CD4-positive, alpha-beta T cell treated with Interleukin-4 for 4 hours (primary cell): ENCODE measurements around the gene CROT.

Experiments used
- DNase-seq: peaks from one replicate; pipeline ENCODE4 v3.0.0-alpha.2; 2020

The CROT gene

DNA sequence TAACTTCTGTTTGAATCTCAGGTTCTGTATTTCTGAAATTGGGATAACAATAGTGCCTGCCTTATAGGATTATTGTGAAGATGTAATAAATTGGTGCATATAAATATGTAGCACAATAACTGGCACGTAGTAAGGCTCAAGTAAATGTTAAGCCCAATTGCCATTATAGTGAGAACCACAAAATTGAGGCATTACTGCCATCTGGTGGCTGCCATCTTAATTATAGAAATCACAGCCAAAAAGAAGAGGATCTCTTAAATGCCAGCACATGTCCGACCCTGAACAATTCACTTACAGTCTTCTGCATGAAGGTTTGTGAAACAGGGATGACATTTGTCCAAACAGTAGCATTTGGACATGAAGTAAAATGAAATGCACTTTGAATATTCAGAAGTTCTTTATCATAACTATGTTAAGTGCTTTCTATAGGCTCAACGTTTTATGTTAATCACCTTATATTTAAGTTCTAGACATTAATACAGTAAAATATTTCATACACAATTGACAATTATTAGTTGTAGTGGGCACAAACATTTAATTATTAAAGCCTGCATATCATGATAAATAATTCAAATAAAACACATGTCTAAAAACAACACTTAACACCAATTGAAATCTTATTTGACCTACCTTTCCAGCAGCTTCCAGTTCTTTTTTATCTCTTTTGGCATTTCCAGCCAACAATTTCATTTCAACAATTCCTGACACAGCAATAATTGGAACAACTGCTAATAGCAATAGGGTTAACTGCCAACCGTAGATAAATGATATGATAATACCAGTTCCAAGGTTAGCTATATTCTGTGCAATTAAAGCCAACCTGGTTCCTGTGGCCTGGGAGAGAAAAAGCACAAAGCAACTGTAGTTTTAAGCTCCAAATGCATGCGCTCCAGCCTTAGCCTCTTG is 71.5 kb downstream of the CROT start:
- DNase-seq, result peak; percentile 81

- DNase-seq, result no peak
These were observed 74.7 kb downstream of the CROT start for GRCh38 chr7:87420173-87420572.

DNA sequence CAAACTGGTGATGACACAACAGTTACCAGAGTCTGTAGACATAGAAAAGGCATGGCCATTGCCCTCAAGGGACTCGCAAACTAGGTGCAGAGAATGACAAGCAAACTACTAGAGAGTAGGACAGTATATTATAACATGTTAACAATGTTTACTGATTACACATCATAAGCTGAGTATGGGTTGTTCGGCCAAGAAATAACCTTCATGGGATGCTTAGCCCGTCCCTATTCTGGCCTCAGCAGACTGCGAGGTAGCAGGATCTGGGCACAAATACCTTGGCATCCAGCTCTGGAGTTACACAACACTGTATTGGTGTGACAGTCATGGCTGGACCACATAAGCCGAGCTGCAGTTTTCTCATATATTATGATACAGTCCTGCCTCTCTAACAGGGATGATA is 78.6 kb downstream of the CROT start:
- no peak for DNase-seq

DNA sequence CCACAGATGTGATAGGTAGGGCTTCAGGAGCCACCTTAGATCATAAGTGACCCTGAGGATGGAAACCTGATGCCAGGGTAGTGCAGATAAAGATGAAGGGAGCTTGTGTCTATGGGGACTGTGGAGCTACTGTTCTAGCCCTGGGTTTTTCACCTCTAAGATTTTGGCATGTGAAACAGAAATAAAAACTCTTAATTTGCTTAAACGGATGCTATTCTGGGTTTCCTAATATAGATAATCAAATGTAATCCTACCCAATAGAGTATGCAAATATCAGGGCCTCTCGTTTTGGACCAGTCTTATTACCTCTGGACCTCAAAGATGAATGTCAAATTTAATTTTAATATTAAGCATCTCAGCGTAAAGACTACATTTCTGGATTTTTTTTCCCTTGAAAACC is 80.7 kb downstream of the CROT start:
- DNase-seq, result no peak

DNA sequence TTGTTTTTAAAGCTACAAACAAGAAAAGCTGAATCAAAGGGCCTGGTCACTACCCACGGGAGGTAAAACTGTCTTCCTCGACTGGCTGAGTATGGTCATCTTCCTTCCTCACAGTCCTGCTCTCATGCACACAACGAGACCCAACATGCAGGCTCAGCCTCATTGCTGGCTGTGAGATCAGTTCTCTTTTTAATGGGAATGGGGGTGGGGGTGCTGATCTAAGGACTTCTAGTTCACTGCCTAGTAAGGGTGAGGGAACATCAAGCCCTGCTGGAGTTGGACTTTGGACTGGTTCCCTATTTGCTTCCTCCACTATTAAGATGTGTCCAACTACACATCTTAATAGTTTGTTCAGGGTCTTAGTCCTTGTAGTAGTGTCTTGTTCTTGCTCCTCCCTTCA is 81.8 kb downstream of the CROT start:
- DNase-seq, result no peak

- DNase-seq, result no peak
These were observed 87.1 kb downstream of the CROT start for GRCh38 chr7:87432536-87432935.

DNA sequence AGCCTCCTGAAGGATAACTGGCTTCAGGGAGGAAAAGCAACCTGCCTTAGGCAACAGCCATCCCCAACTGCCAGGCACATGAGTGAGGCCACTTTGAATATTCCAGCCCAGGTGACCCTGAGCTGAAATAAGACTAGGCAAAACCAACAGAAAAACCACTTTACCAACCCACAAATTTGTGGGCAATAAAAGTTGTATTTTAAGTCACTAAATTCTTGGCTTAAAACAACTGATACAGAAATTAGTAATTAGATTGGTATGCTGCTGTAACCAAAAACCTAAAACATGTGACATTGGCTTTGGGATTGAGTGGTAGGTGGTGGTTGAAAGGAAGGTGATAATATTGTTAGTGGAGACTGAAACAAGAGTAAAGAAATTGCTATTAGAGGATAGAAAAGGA is 90.1 kb downstream of the CROT start:
- no peak for DNase-seq

DNA sequence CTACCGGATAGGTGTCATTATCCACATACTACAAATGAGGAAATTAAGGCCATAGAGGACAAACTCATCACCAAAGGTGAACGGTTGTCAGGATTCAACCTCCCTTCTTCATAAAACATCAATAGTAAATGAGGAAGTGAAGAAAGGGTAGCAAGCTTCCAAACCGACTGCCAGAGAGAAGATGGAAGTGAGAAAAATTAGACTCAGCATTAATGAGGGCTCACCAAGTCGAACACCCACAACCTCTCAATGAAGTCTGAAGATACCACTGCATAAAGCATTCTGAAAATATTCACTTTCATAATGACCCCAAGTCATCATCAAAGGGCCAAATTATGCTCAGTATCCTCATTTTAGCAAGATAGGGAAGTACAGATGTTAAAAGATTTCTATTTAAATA is 100.4 kb downstream of the CROT start:
- no peak for DNase-seq

DNA sequence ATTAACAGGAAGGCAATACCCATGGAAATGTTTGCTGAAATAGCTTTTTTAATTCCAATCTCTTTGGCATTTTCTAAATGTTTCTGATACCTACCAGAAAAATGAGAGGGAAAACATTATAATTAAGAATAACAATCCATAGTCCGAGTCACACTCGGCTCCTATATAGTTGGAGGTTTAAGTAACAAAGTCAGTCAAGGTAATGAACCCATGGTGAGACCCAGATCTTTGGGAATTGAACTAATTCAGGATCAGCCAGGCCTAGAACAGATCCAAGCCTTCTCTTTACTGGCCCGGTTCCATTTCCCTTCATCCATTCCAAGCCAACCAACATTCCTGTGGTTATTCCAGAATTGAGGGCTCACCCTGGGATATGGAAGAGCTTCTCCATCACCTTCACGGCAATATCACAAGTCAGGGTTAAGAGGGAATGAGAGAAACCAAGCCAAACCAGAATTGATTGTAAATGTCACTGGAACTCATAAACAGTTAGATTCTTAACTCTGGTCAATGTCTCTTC is 101.7 kb downstream of the CROT start:
- DNase-seq, result no peak

GRCh38 chr7:87448388-87448787 is 102.9 kb downstream of the CROT start:
- no peak for DNase-seq
